IPS-18a (cell line): Measurements from ENCODE around the gene UCMA.
"Not testable (repeated sequence)": the region's sequence is repeated elsewhere in the genome, so short reads cannot be mapped to it uniquely, and the experiment has no call there.

Source experiments
- H3K27ac ChIP-seq: one replicate; pipeline ENCODE4 v1.5.1; 2013; ENCODE audit warnings: low read length
- H3K27me3 ChIP-seq: one replicate; pipeline ENCODE4 v1.6.1; 2013; ENCODE audit warnings: mild to moderate bottlenecking, low read length; ENCODE audit not compliant: control insufficient read depth, insufficient read depth
- H3K36me3 ChIP-seq: one replicate; pipeline ENCODE4 v1.6.1; 2013; ENCODE audit warnings: low read depth, low read length; ENCODE audit not compliant: control insufficient read depth
- H3K4me1 ChIP-seq: one replicate; pipeline ENCODE4 v1.6.1; 2013; ENCODE audit warnings: low read depth, low read length; ENCODE audit not compliant: control insufficient read depth
- H3K4me3 ChIP-seq: one replicate; pipeline ENCODE4 v1.5.1; 2013; ENCODE audit warnings: low read length
- H3K9ac ChIP-seq: one replicate; pipeline ENCODE4 v1.6.1; 2013; ENCODE audit warnings: mild to moderate bottlenecking, low read length, moderate library complexity
- H3K9me3 ChIP-seq: one replicate; pipeline ENCODE4 v1.6.1; 2013; ENCODE audit warnings: low read depth, low read length; ENCODE audit not compliant: control insufficient read depth

Gene UCMA

DNA sequence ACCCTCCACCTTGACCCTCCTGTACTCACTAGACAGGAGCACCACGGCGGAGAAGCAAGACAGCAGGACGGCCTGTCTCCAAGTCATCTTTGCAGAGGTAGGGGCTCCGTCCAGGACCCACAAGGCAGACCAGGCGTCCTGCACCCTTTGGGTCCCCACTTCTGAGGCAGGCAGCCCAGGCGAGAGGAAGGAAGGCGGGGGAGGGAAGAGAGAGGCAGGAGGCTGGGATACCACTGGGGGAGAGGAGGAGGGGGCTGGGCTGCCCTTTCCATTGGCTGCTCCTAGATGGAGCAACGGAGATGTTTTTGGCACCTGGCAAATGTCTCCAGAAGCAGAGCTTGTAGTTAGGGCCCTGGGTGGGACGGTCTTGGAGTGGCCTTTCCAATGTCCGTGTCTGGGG, at the start of gene UCMA:
Gene UCMA, minus strand, starts transcription at position 203 of the 400 bp plus-strand sequence. Its CDS starts 116 bp downstream, at position 87.
- Histone ChIP-seq H3K27ac (no peak within 1 kb of the TSS), H3K27me3 (no peaks in the 10 kb centered on the region), H3K4me3 (no peak within 1 kb of the TSS), H3K4me1 (peaks cover 10% of the 10 kb centered on the region), H3K9ac (no peak within 1 kb of the TSS), H3K36me3 (no peaks in the 10 kb centered on the region), H3K9me3 (no peaks in the 10 kb centered on the region)

GRCh38 chr10:13282348-13282747, 48.2 kb upstream of the UCMA start:
- not testable (repeated sequence) for H3K27ac ChIP-seq, H3K4me1 ChIP-seq, H3K36me3 ChIP-seq, H3K27me3 ChIP-seq, H3K4me3 ChIP-seq, H3K9ac ChIP-seq, H3K9me3 ChIP-seq

- no peak overlapping the region for H3K4me3 ChIP-seq
- H3K9me3 ChIP-seq, result no peaks in the 10 kb centered on the region
- H3K4me1 ChIP-seq, result peaks cover 5% of the 10 kb centered on the region
- H3K9ac ChIP-seq, result no peak overlapping the region
- H3K36me3 ChIP-seq, result no peaks in the 10 kb centered on the region
- H3K27me3 ChIP-seq, result no peaks in the 10 kb centered on the region
- no peak overlapping the region for H3K27ac ChIP-seq
Observed at GRCh38 chr10:13276749-13277365, 42.7 kb upstream of the UCMA start.

GRCh38 chr10:13276146-13276545, 42.0 kb upstream of the UCMA start:
- not testable (repeated sequence) for H3K9me3 ChIP-seq, H3K27ac ChIP-seq, H3K36me3 ChIP-seq, H3K4me3 ChIP-seq, H3K27me3 ChIP-seq, H3K9ac ChIP-seq
- peaks cover 12% of the 10 kb centered on the region for H3K4me1 ChIP-seq

- no peaks in the 10 kb centered on the region for H3K27me3 ChIP-seq
- H3K9me3 ChIP-seq, result no peaks in the 10 kb centered on the region
- no peak overlapping the region for H3K9ac ChIP-seq
- no peaks in the 10 kb centered on the region for H3K36me3 ChIP-seq
- no peak overlapping the region for H3K27ac ChIP-seq
- no peak overlapping the region for H3K4me3 ChIP-seq
- H3K4me1 ChIP-seq, result peaks cover 12% of the 10 kb centered on the region
Observed at GRCh38 chr10:13272164-13272571, 38.0 kb upstream of the UCMA start.

DNA sequence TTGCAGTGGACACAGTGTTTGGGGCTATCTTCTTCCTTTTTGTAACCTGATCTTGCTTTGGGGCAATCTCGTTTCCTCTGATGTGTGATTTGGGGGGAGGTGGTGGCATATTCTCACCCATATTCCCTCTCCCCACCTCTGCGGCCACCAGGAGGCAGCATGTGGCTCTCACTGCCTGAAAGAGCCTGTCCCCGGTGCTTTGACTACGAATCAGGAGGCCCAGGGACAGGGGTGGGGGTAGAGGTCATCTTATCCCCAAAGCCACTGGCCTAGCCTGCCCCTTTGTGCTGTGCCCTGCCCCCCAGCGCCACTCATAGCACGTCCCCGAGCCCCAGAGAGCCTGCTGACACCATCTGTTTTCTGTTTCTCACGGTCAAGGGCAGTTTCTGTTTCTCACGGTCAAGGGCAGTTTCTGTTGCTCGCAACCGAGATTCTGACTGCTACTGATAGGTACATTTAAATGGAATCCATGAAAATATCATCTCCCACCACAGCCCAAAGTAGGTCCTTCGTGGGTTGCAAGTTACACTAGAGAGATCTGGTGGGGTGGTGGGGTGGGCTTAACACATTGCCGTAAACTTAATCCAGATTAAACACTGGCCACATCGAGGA, 37.5 kb upstream of the UCMA start:
- peaks cover 12% of the 10 kb centered on the region for H3K4me1 ChIP-seq
- H3K27ac ChIP-seq, result no peak overlapping the region
- no peak overlapping the region for H3K4me3 ChIP-seq
- no peaks in the 10 kb centered on the region for H3K36me3 ChIP-seq
- no peaks in the 10 kb centered on the region for H3K27me3 ChIP-seq
- no peak overlapping the region for H3K9ac ChIP-seq
- H3K9me3 ChIP-seq, result no peaks in the 10 kb centered on the region

- no peaks in the 10 kb centered on the region for H3K27me3 ChIP-seq
- no peaks in the 10 kb centered on the region for H3K36me3 ChIP-seq
- no peak overlapping the region for H3K4me3 ChIP-seq
- H3K4me1 ChIP-seq, result peaks cover 12% of the 10 kb centered on the region
- no peak overlapping the region for H3K9ac ChIP-seq
- H3K9me3 ChIP-seq, result no peaks in the 10 kb centered on the region
- no peak overlapping the region for H3K27ac ChIP-seq
Observed at GRCh38 chr10:13270877-13271551, 36.8 kb upstream of the UCMA start.

GRCh38 chr10:13268841-13269240, 34.7 kb upstream of the UCMA start:
- Histone ChIP-seq H3K27ac (no peak overlapping the region), H3K27me3 (no peaks in the 10 kb centered on the region), H3K36me3 (no peaks in the 10 kb centered on the region), H3K9ac (no peak overlapping the region), H3K4me3 (no peak overlapping the region), H3K4me1 (peaks cover 12% of the 10 kb centered on the region), H3K9me3 (no peaks in the 10 kb centered on the region)

DNA sequence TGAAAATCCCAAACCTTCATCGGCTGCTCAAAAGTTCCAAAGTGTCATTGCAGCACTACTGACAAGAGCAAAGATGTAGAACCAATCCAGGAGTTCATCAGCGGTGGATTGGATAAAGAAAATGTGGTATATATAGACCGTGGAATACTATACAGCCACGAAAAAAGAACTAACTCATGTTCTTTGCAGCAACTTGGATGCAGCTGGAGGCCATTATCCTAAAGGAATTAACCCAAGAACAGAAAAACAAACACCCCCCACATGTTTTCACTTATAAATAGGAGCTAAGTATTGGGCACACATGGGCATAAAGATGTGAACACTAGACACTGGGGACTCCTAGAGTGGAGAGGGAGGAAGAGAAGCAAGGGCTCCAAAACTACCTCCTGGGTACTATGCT, 34.1 kb upstream of the UCMA start:
- Histone ChIP-seq H3K4me1 (peaks cover 12% of the 10 kb centered on the region), H3K4me3 (no peak overlapping the region), H3K9me3 (no peaks in the 10 kb centered on the region), H3K27ac (no peak overlapping the region), H3K27me3 (no peaks in the 10 kb centered on the region), H3K9ac (no peak overlapping the region), H3K36me3 (no peaks in the 10 kb centered on the region)

DNA sequence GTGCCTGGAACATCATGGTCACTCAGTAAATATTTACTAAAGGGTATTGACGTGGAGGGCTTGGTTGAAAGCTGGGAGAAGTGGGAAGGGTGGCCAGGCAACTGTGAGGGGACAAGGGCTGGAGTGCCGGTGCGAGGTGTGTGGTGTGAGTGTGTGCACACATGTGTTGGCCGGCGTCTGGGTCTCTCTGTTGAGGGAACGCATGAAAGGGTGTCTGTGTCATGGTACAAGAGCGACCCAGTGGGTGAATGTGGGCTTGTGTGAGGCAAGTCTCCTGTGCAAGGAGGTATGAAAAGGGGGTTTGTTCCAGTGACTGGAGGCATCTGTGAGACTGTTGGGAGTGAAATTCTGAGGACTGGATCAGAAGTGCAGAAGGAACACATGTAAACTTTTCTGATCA, 29.4 kb upstream of the UCMA start:
- no peaks in the 10 kb centered on the region for H3K36me3 ChIP-seq
- H3K4me1 ChIP-seq, result no peaks in the 10 kb centered on the region
- no peak overlapping the region for H3K27ac ChIP-seq
- H3K9me3 ChIP-seq, result no peaks in the 10 kb centered on the region
- H3K9ac ChIP-seq, result no peak overlapping the region
- no peaks in the 10 kb centered on the region for H3K27me3 ChIP-seq
- H3K4me3 ChIP-seq, result no peak overlapping the region

DNA sequence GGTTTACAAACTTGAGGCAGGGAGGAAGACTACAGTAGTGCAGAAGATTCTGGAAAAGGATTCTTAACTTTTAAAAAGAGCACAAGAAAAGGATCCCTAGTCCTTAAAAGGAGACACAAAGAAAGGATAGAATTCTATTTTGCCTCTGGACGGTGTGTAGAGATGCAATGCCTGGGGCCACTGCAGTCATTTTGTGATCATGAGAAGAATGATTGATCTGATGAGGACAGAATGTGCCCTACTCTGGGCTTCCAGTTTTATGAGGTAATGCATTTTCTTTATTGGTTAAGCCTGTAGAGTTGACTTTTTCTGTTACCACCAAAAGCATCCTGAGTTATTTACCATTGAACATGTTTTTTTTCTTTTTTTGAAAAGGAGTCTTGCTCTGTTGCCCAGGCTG, 28.3 kb upstream of the UCMA start:
- Histone ChIP-seq H3K36me3 (no peaks in the 10 kb centered on the region), H3K27me3 (no peaks in the 10 kb centered on the region), H3K4me3 (no peak overlapping the region), H3K27ac (no peak overlapping the region), H3K4me1 (no peaks in the 10 kb centered on the region), H3K9me3 (no peaks in the 10 kb centered on the region), H3K9ac (no peak overlapping the region)
